ENCODE measurements around the gene TGFBI.
A peak's percentile ranks its signal among the peaks of the same experiment; 100 is the strongest.

The TGFBI gene

DNA sequence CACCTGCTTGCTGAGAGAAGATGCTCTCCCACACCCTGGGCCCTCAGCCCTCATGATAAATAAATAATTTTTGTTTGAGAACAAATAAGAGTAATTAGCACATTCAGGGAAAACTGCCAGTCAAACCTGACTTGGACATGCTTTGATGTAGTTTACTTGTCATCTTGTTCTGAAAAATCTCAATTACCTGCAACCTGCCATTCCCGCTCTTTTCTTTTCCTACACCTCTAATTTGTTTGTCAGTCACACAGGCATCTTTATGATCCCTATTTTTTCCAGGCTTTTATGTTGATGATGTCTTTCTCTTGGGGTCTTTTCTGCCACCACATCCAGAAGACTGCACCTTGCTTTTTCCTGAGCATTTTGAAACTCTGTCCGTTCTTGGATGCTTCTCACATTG, 28.6 kb upstream of the TGFBI start:
- no peak overlapping the region for H3K4me3 ChIP-seq (ENCODE audit: low read length)
- TF ChIP-seq, protein P1, sequence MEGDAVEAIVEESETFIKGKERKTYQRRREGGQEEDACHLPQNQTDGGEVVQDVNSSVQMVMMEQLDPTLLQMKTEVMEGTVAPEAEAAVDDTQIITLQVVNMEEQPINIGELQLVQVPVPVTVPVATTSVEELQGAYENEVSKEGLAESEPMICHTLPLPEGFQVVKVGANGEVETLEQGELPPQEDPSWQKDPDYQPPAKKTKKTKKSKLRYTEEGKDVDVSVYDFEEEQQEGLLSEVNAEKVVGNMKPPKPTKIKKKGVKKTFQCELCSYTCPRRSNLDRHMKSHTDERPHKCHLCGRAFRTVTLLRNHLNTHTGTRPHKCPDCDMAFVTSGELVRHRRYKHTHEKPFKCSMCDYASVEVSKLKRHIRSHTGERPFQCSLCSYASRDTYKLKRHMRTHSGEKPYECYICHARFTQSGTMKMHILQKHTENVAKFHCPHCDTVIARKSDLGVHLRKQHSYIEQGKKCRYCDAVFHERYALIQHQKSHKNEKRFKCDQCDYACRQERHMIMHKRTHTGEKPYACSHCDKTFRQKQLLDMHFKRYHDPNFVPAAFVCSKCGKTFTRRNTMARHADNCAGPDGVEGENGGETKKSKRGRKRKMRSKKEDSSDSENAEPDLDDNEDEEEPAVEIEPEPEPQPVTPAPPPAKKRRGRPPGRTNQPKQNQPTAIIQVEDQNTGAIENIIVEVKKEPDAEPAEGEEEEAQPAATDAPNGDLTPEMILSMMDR (IDR thresholded peaks at IDR 0.05; ENCODE audit: insufficient read depth, low read depth, low read length, missing control alignments) = no peak
- no peak for DNase-seq (ENCODE audit: low read depth)

DNA sequence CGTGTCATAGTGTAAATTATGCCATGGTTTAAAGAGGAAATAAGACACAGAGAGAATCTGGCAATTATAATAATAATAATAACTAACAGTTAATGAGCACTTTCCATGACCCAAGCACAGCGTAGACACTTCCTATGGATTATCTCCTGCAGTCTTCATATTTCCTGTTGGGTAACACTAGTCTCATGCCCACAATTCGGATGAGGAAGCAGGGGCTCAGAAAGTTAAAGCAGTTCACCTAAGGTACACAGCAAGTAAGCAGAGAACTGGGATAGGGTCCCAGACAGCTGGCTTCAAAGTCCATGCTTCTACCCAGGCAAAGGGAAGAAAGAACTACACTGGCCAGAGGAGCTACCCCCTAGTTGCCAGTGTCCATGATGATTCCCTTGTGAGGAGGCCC, 27.9 kb upstream of the TGFBI start:
- DNase-seq (ENCODE audit: low read depth) = no peak
- TF ChIP-seq, protein P1 (IDR thresholded peaks at IDR 0.05; ENCODE audit: insufficient read depth, low read depth, low read length, missing control alignments) = no peak
- H3K4me3 ChIP-seq (ENCODE audit: low read length) = no peak overlapping the region

DNA sequence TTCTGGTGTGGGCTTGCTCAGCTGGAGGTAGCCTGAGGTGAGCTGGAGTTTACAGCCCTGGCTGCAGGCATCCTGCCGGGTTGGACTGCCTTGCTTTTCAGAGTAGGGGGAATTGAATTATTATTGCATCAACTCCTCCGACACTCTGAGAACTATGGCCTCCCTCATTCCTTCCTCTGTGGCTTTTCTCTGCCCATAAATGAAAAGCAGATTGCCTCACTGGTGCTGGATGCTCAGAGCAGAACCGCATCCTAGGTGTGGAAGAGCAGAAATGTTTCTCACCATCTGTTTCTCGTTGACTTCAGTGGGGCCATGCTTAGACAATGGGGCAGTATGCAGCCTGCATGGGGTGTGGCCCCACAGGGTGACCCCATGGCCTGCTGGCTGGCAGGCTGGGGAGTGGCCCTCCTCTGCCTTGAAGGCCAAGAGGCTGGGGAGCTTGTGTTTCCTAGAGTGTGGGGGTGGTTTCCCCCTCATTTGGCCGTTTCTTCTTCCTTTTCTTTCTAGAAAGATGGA, 27.3 kb upstream of the TGFBI start:
- TF ChIP-seq, protein P1 (IDR thresholded peaks at IDR 0.05; ENCODE audit: insufficient read depth, low read depth, low read length, missing control alignments) = no peak
- H3K4me3 ChIP-seq (ENCODE audit: low read length) = no peak overlapping the region
- no peak for DNase-seq (ENCODE audit: low read depth)

DNA sequence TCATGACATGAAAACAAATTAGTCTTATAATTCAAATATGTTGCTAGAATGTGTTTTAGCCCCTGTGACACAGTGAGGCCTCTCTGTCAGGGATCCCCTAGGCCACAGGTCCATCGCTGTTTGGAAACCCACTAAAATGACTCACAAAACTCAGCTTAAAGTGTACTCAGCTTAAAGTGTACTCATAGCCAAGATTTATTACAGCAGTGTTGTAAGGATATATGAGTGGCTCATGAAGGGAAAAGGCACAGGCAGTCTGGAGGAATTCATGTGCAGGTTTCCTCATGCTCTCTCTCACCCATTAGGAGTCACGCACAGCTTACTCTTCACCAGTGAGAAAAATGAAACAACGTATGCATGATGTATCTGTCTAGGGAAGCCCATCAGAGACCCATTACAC, 24.4 kb upstream of the TGFBI start:
- peak; percentile 84 for DNase-seq (ENCODE audit: low read depth)
- TF ChIP-seq, protein P1 (IDR thresholded peaks at IDR 0.05; ENCODE audit: insufficient read depth, low read depth, low read length, missing control alignments) = no peak
- H3K4me3 ChIP-seq (ENCODE audit: low read length) = no peak overlapping the region

DNA sequence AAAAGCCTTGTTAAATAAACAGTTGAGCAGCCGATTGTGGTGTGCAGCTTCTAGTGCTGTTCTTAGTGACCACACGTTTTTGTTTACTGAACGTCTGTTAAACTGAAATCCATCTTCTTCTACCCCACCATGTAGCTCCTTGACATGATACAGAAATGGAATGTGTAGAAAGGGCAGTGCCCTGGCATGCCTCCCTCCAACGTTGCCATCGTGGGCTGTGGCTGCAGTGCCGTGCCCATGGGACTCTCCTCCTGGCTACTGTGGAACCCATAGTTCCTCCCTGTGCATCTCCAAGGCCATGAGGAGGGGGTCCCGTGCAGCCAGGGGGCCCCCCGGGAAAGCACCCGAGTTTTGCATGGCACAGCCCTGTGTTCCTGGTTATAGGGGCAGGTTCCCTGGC, 23.3 kb upstream of the TGFBI start:
- no peak overlapping the region for H3K4me3 ChIP-seq (ENCODE audit: low read length)
- DNase-seq (ENCODE audit: low read depth) = no peak
- TF ChIP-seq, protein P1 (IDR thresholded peaks at IDR 0.05; ENCODE audit: insufficient read depth, low read depth, low read length, missing control alignments) = no peak

DNA sequence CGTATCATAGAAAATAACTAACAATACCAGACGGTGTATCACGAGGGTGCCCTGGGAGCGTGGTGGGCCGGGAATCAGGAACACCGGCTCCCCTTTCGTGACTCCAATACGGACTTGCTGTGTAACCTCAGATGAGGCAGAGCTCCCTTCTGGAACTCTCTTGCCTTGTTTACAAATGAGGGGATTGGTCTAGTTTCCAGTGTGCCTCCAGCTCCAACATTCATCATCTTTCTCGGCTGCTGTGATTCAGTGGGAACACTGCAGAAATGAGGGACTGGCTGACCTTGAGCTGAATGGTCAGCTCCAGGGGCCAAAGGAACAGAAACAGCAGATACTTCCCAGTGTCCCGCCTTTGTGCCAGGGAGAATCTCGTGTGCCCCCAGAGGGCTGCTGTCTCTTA, 22.6 kb upstream of the TGFBI start:
- H3K4me3 ChIP-seq (ENCODE audit: low read length) = no peak overlapping the region
- TF ChIP-seq, protein P1 (IDR thresholded peaks at IDR 0.05; ENCODE audit: insufficient read depth, low read depth, low read length, missing control alignments) = no peak
- peak; percentile 28 for DNase-seq (ENCODE audit: low read depth)

DNA sequence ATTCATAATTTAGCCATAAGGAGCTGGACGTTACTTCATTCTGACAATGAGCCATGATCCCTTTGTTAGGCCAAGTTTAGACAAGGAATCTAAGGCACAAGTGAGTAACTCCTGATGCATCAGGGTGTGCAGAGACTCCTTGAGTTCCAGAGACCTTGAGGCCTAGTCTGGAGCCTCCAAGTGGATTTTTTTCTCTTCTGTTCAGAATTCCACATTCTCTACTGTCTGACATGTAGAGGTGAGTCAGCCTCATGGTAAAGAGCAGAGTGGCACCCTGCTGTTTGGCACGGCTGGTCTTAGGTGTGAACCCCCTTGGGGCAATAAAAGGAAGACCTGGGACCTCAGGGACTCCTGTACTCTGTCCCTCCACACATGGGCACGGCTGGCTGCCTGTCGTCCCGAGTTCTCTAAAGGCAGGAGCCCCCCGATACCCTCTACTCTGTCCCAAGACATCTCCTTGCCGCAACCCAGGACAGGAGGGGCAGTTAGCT, 22.0 kb upstream of the TGFBI start:
- TF ChIP-seq, protein P1 (IDR thresholded peaks at IDR 0.05; ENCODE audit: insufficient read depth, low read depth, low read length, missing control alignments) = no peak
- H3K4me3 ChIP-seq (ENCODE audit: low read length) = no peak overlapping the region
- DNase-seq (ENCODE audit: low read depth) = peak; percentile 97
